IPS-NIHi11 (cell line): ENCODE data around the gene OTUD3.
"Not testable (repeated sequence)": the region's sequence is repeated elsewhere in the genome, so short reads cannot be mapped to it uniquely, and the experiment has no call there.

ENCODE experiments used
- DNase-seq: peaks from one replicate; pipeline ENCODE4 v3.0.0; 2012; ENCODE audit warnings: mixed read lengths, low spot score

OTUD3 gene

GRCh38 chr1:19882111-19883071 is at the start of gene OTUD3:
OTUD3 (plus strand) TSS chr1:19882395; CDS start chr1:19882514, 119 bp downstream.
- peak; percentile 98 for DNase-seq

GRCh38 chr1:19835578-19835977 is 46.6 kb upstream of the OTUD3 start:
- no peak for DNase-seq

- no peak for DNase-seq
Observed at GRCh38 chr1:19837866-19838265, 44.3 kb upstream of the OTUD3 start.

- DNase-seq: no peak
Observed at GRCh38 chr1:19840228-19840627, 42.0 kb upstream of the OTUD3 start.

- no peak for DNase-seq
Observed at GRCh38 chr1:19844731-19845495, 37.3 kb upstream of the OTUD3 start.

GRCh38 chr1:19845555-19845954 is 36.6 kb upstream of the OTUD3 start:
- DNase-seq: no peak

- DNase-seq: no peak
Observed at GRCh38 chr1:19846338-19846737, 35.9 kb upstream of the OTUD3 start.

- DNase-seq: not testable (repeated sequence)
Observed at GRCh38 chr1:19847334-19847733, 34.9 kb upstream of the OTUD3 start.

- not testable (repeated sequence) for DNase-seq
Observed at GRCh38 chr1:19849307-19849706, 32.9 kb upstream of the OTUD3 start.

GRCh38 chr1:19850214-19850613 is 32.0 kb upstream of the OTUD3 start:
- DNase-seq: no peak

- DNase-seq: no peak
Observed at GRCh38 chr1:19852036-19852435, 30.2 kb upstream of the OTUD3 start.

- DNase-seq: no peak
Observed at GRCh38 chr1:19854866-19855265, 27.3 kb upstream of the OTUD3 start.

- DNase-seq: no peak
Observed at GRCh38 chr1:19858893-19859292, 23.3 kb upstream of the OTUD3 start.

- DNase-seq: no peak
Observed at GRCh38 chr1:19859876-19860275, 22.3 kb upstream of the OTUD3 start.

GRCh38 chr1:19860418-19860817 is 21.8 kb upstream of the OTUD3 start:
- no peak for DNase-seq

GRCh38 chr1:19861034-19861433 is 21.2 kb upstream of the OTUD3 start:
- DNase-seq: no peak

- no peak for DNase-seq
Observed at GRCh38 chr1:19861842-19862530, 20.2 kb upstream of the OTUD3 start.

- no peak for DNase-seq
Observed at GRCh38 chr1:19862944-19863343, 19.3 kb upstream of the OTUD3 start.

GRCh38 chr1:19864570-19865160 is 17.5 kb upstream of the OTUD3 start:
- DNase-seq: no peak

GRCh38 chr1:19866029-19866428 is 16.2 kb upstream of the OTUD3 start:
- no peak for DNase-seq

- peak; percentile 15 for DNase-seq
Observed at GRCh38 chr1:19866758-19867157, 15.4 kb upstream of the OTUD3 start.

- DNase-seq: not testable (repeated sequence)
Observed at GRCh38 chr1:19868575-19868974, 13.6 kb upstream of the OTUD3 start.
